ENCODE data around the gene THY1. TPM values are rescaled to one million over a fixed set of nuclear protein-coding genes. Genes with fewer than 3 reads are reported as not detected.
A peak's percentile ranks its signal among the peaks of the same experiment; 100 is the strongest.

THY1 gene
- polyA plus RNA-seq (2011; rRNA removed): 1,541 and 1,905 TPM in 2 replicates
- polyA minus RNA-seq (2011; rRNA and poly(A)+ RNA removed): 1,131 and 2,006 TPM in 2 replicates

GRCh38 chr11:119422809-119423508, at the start of gene THY1:
Gene THY1 (minus strand): TSS chr11:119423172. CDS start chr11:119420905, 2,267 bp downstream.
- no peak for DNase-seq (ENCODE audit: low read depth)
- H3K27me3 ChIP-seq (ENCODE audit: control insufficient read depth, insufficient read depth, low read length): no peaks in the 10 kb centered on the region
- ChIA-PET POLR2A (interaction anchor here (0.6 kb wide), 1 partner anchor 10 kb away, joined by 4 read pairs; no protein-coding TSS in a partner anchor), CTCF (interaction anchor here (0.7 to 2.9 kb wide), 11 partner anchors 8 to 200 kb away, joined by 3 to 25 read pairs (median 4); partner anchors contain the start of gene USP2)
- peaks cover 14% of the 10 kb centered on the region for H3K36me3 ChIP-seq (ENCODE audit: control insufficient read depth, insufficient read depth, low read length)
- H3K4me3 ChIP-seq (ENCODE audit: low read depth, low read length): peak within 1 kb of the TSS; percentile 85
- TF ChIP-seq CTCF (IDR thresholded peaks at IDR 0.05; ENCODE audit: insufficient read depth, low read depth, low read length): no peak

GRCh38 chr11:119472186-119472855, 49.3 kb upstream of the THY1 start:
- no peak for TF ChIP-seq CTCF (IDR thresholded peaks at IDR 0.05; ENCODE audit: insufficient read depth, low read depth, low read length)
- ChIA-PET POLR2A (no interaction called here), CTCF (interaction anchor here (2.2 to 9.5 kb wide), 4 partner anchors 50 to 133 kb away, joined by 8 to 189 read pairs (median 74); partner anchors contain the start of genes C1QTNF5, THY1 and USP2)
- no peak for DNase-seq (ENCODE audit: low read depth)
- Histone ChIP-seq H3K4me3 (ENCODE audit: low read depth, low read length) (no peak overlapping the region), H3K36me3 (ENCODE audit: control insufficient read depth, insufficient read depth, low read length) (no peaks in the 10 kb centered on the region), H3K27me3 (ENCODE audit: control insufficient read depth, insufficient read depth, low read length) (peaks cover 2% of the 10 kb centered on the region; the same call in 1 of the 2 replicates)

GRCh38 chr11:119471329-119471728, 48.4 kb upstream of the THY1 start:
- TF ChIP-seq CTCF (IDR thresholded peaks at IDR 0.05; ENCODE audit: insufficient read depth, low read depth, low read length): no peak
- H3K4me3 ChIP-seq (ENCODE audit: low read depth, low read length): no peak overlapping the region
- no peaks in the 10 kb centered on the region for H3K36me3 ChIP-seq (ENCODE audit: control insufficient read depth, insufficient read depth, low read length)
- no peaks in the 10 kb centered on the region for H3K27me3 ChIP-seq (ENCODE audit: control insufficient read depth, insufficient read depth, low read length)
- DNase-seq (ENCODE audit: low read depth): no peak
- POLR2A ChIA-PET: interaction anchor here (0.6 kb wide), 1 partner anchor 26 kb away, joined by 3 read pairs; no protein-coding TSS in a partner anchor
- CTCF ChIA-PET: interaction anchor here (0.8 to 9.5 kb wide), 7 partner anchors 10 to 132 kb away, joined by 4 to 189 read pairs (median 8); partner anchors contain the start of genes C1QTNF5, THY1 and USP2

- H3K27me3 ChIP-seq (ENCODE audit: control insufficient read depth, insufficient read depth, low read length): no peaks in the 10 kb centered on the region
- H3K36me3 ChIP-seq (ENCODE audit: control insufficient read depth, insufficient read depth, low read length): no peaks in the 10 kb centered on the region
- POLR2A ChIA-PET: interaction anchor here (0.6 to 1.0 kb wide), 4 partner anchors 25 to 123 kb away, joined by 3 to 4 read pairs (median 4); no protein-coding TSS in a partner anchor
- DNase-seq (ENCODE audit: low read depth): peak; percentile 84
- no peak for TF ChIP-seq CTCF (IDR thresholded peaks at IDR 0.05; ENCODE audit: insufficient read depth, low read depth, low read length)
- CTCF ChIA-PET: interaction anchor here (0.8 to 9.5 kb wide), 15 partner anchors 9 to 154 kb away, joined by 3 to 189 read pairs (median 6); partner anchors contain the start of genes C1QTNF5, MCAM, THY1 and USP2
- no peak overlapping the region for H3K4me3 ChIP-seq (ENCODE audit: low read depth, low read length)
Observed at GRCh38 chr11:119470317-119471291, 47.6 kb upstream of the THY1 start.

Data from BJ (cell line).